GM12875 (cell line): ENCODE results near the gene SCN2B.

Source experiments
- H3K4me3 ChIP-seq: one replicate; pipeline ENCODE4 v1.5.1; 2011; ENCODE audit warnings: low read depth, low read length, control low read depth
- CTCF ChIP-seq: IDR thresholded peaks from 2 replicates; pipeline ENCODE4 v1.5.1; 2011; ENCODE audit warnings: low read depth, mild to moderate bottlenecking, control low read depth, inconsistent platforms, low read length, moderate library complexity, borderline replicate concordance; ENCODE audit not compliant: insufficient read depth

The SCN2B gene

DNA sequence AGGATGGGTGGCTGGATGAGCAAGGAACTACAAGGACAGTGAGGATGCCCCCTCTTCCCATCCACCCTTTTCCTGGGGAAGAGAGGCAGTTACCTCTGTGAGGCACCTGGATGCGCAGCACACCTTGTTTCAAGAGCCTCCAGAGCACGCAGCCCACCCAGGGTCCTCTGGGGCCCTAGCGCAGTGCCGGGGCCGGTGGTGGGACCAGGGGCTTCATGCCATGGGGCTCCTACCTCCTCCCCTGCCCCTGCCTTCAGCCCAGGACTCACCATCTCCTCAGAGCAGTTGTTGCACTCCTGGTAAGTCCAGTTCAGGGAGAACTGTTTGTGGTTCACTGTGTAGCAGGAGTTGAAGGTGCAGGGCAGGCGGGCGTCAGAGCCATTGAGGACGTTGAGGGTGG lies 8.1 kb downstream of the SCN2B start:
- no peak for TF ChIP-seq CTCF
- H3K4me3 ChIP-seq = no peak overlapping the region

- TF ChIP-seq CTCF = no peak
- no peak overlapping the region for H3K4me3 ChIP-seq
Measured at GRCh38 chr11:118167906-118168305, 8.5 kb downstream of the SCN2B start.

GRCh38 chr11:118167253-118167652 lies 9.2 kb downstream of the SCN2B start:
- H3K4me3 ChIP-seq = no peak overlapping the region
- TF ChIP-seq CTCF = no peak

DNA sequence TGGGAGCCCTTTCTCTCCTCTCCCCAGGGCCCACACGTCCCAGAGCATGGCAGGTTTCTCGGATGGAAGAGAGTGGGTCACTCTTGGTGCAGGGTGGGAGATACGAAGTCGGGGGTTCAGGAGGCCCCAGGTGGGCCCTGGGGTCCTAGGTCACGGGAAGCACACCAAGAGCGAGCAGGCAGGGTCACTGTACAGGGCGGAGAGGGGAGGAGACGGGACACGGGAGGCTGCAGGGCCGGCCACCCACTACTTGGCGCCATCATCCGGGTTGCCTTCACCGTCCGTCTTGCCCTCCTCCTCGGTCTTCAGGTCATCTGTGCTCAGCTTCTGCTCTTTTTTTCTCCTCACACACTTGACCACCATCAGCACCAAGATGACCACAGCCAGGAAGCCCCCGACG lies 9.8 kb downstream of the SCN2B start:
- no peak for TF ChIP-seq CTCF
- no peak overlapping the region for H3K4me3 ChIP-seq

GRCh38 chr11:118164885-118165284 lies 11.6 kb downstream of the SCN2B start:
- H3K4me3 ChIP-seq = no peak overlapping the region
- TF ChIP-seq CTCF = no peak

GRCh38 chr11:118163494-118163893 lies 12.9 kb downstream of the SCN2B start:
- TF ChIP-seq CTCF = no peak

DNA sequence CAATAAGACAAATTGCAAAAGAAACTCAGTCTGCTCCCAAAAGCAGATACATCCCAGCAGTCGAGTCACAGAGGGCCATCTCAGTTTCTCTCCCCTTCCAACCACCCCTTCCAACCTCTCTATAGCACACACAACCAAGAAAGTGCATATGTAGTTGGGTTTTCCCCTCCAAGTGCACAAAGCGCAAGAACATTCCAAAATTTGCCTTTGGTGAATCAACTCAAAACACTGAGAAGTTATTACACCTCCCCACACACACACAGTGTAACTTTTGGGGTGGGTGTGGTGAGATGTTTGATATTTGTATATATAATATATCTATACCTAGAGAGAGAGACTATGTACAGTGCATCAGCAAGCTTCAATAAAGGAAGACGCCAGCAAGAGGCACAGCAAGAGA lies 13.6 kb downstream of the SCN2B start:
- no peak for TF ChIP-seq CTCF

More at GRCh38 chr11:118163494-118163893, 12.9 kb downstream of the SCN2B start:
- H3K4me3 ChIP-seq = no peak overlapping the region

More for the DNA sequence above, 13.6 kb downstream of the SCN2B start:
- no peak overlapping the region for H3K4me3 ChIP-seq
